Upper lobe of left lung (tissue), 6 donors: Measurements from ENCODE around the gene UNC13B. TPM values are rescaled to one million over a fixed set of nuclear protein-coding genes. Genes with fewer than 3 reads are reported as not detected.

Source experiments
- ATAC-seq, 2 donors: fragments of 200-7000 bp; cut with Tn5 transposase; one replicate each; pipeline ENCODE4 v1.9.1; 2022; ENCODE audit warnings: mild to moderate bottlenecking in 2 of 2, moderate library complexity in 2 of 2; ENCODE audit not compliant: low FRiP score in 2 of 2
- DNase-seq, 2 donors: peaks; one replicate each; pipeline ENCODE4 v3.0.0-alpha.2; 2019 to 2020
- H3K27ac ChIP-seq, 4 donors: fragments of 200-600 bp; sonication (generic); one replicate each; pipeline ENCODE4 v1.5.1; 2016 to 2019
- H3K27me3 ChIP-seq, 4 donors: fragments of 200-600 bp; sonication (generic); one replicate each; pipeline ENCODE4 v1.5.1; 2017 to 2019
- H3K36me3 ChIP-seq, 4 donors: fragments of 200-600 bp; sonication (generic); one replicate each; pipeline ENCODE4 v1.5.1; 2016 to 2019
- H3K4me1 ChIP-seq, 4 donors: fragments of 200-600 bp; sonication (generic); one replicate each; pipeline ENCODE4 v1.5.1; 2018 to 2019
- H3K4me3 ChIP-seq, 4 donors: fragments of 200-600 bp; sonication (generic); one replicate each; pipeline ENCODE4 v1.5.1; 2017 to 2019; ENCODE audit warnings: mild to moderate bottlenecking in 2 of 4, moderate library complexity in 1 of 4
- H3K9me3 ChIP-seq, 4 donors: fragments of 200-600 bp; sonication (generic); one replicate each; pipeline ENCODE4 v1.5.1; 2018 to 2019
- EP300 ChIP-seq, 4 donors: sonication (generic); formaldehyde crosslinking; IDR thresholded peaks; one replicate each; pipeline ENCODE4 v1.5.1; 2017; ENCODE audit warnings: antibody characterized with exemption in 4 of 4, control low read depth in 2 of 4
- POLR2A ChIP-seq, 4 donors: fragments of 450-650 bp; IDR thresholded peaks; one replicate each; pipeline ENCODE4 v1.5.1; 2016 to 2017; ENCODE audit warnings: antibody characterized with exemption in 4 of 4, mild to moderate bottlenecking in 2 of 4
- POLR2AphosphoS5 ChIP-seq, 2 donors: sonication (generic); formaldehyde crosslinking; IDR thresholded peaks; one replicate each; pipeline ENCODE4 v1.5.1; 2017; ENCODE audit warnings: antibody characterized with exemption in 2 of 2
- WGBS, 2 donors: methylation state at CpG; one replicate each; pipeline ENCODE4 v1.1.5; 2017 to 2018; 5-methylcytosine and 5-hydroxymethylcytosine counted together
- total RNA-seq, 6 donors: library from RNA; depleted of rRNA in 4 of 6; stranded (reverse); fragments of >200 nt in 4 of 6; gene quantifications; one replicate each; pipeline versions ENCODE4 v1.1.0 to v1.2.1, GENCODE V29; 2016 to 2021
- TF ChIP-seq, protein P1 (sequence below), 6 experiments: fragments of 450-650 bp in 4 of 6; fragments of 200-600 bp in 2 of 6; sonication (generic) in 2 of 6; IDR thresholded peaks; one replicate each; pipeline ENCODE4 v1.5.1; 2016 to 2019; ENCODE audit warnings: antibody characterized with exemption in 6 of 6
- donor health status: DM: no; HTN: no; CAD: no; lungs with moderate emphysema.
- donor health status: DM: no; HTN: yes; CAD: no; lungs with severe emphysema.

Gene UNC13B
- total RNA-seq, 6 donors from 2014 or later, result 68.3 to 300 (median 151) TPM

DNA sequence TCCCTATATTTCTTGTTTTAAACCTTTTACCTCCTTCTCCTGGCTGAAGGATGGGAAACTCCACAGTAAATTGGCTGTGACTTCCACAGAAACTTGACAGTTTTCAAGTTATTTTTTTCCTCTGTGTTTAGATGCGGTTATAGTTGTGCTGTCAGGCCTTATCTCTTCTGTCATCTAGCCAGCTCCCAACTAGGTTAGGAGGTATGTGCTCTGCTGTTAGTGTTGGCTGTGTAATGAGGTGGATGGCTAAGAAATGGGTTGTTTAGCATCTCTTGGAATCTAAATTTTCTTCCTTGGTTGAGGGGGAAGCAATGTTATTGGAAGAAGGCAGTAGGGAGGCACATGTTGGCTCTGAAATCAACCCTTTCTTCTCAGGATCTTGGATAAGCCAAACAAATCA is 178.2 kb downstream of the UNC13B start:
- H3K4me3 ChIP-seq, result no peak overlapping the region
- peaks cover 0 to 8% (median 4%) of the 10 kb centered on the region in 4 donors for H3K36me3 ChIP-seq
- no peaks in the 10 kb centered on the region for H3K27me3 ChIP-seq
- WGBS, 2 donors, result 69 to 81% methylated on average over 1 of the region's 1 CpG
- H3K27ac ChIP-seq, result peak overlapping the region in 2 of 4 donors; percentile 12 to 30
- no peak for DNase-seq
- H3K9me3 ChIP-seq, result no peaks in the 10 kb centered on the region
- peaks cover 18 to 29% (median 24%) of the 10 kb centered on the region in 4 donors for H3K4me1 ChIP-seq
- ATAC-seq, result no peak
- no peak for TF ChIP-seq POLR2A (IDR thresholded peaks at IDR 0.05)
- TF ChIP-seq, protein P1, sequence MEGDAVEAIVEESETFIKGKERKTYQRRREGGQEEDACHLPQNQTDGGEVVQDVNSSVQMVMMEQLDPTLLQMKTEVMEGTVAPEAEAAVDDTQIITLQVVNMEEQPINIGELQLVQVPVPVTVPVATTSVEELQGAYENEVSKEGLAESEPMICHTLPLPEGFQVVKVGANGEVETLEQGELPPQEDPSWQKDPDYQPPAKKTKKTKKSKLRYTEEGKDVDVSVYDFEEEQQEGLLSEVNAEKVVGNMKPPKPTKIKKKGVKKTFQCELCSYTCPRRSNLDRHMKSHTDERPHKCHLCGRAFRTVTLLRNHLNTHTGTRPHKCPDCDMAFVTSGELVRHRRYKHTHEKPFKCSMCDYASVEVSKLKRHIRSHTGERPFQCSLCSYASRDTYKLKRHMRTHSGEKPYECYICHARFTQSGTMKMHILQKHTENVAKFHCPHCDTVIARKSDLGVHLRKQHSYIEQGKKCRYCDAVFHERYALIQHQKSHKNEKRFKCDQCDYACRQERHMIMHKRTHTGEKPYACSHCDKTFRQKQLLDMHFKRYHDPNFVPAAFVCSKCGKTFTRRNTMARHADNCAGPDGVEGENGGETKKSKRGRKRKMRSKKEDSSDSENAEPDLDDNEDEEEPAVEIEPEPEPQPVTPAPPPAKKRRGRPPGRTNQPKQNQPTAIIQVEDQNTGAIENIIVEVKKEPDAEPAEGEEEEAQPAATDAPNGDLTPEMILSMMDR (IDR thresholded peaks at IDR 0.05), result no peak
- TF ChIP-seq POLR2AphosphoS5 (IDR thresholded peaks at IDR 0.05), result no peak
- TF ChIP-seq EP300 (IDR thresholded peaks at IDR 0.05), result no peak

DNA sequence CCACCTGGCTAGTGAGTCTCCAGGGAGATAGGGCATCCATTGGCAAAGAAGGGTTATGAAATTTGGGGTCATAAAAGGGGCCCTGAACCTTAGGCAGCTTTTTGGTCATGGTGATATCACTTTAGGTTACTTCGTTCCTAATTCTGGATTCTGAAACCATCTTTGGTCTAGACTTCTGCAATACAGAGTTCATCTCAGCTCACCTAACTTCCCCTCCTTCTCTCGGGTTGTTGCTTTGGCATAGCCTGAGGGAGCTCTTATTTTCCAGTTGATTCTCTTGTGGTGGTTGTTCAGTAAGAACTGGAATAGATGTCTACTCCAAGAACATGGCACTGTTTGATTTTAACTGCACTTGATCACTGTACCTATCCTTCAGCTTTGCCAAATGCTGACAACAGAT is 179.2 kb downstream of the UNC13B start:
- Histone ChIP-seq H3K27me3 (no peaks in the 10 kb centered on the region), H3K4me3 (peak overlapping the region in 1 of 4 donors; percentile 38), H3K4me1 (peaks cover 18 to 31% (median 26%) of the 10 kb centered on the region in 4 donors), H3K9me3 (no peaks in the 10 kb centered on the region), H3K27ac (peak overlapping the region; percentile 22 to 67 (median 44)), H3K36me3 (peaks cover 0 to 8% (median 3%) of the 10 kb centered on the region in 4 donors)
- WGBS, 2 donors, result 68 to 85% methylated on average over 2 of the region's 2 CpGs
- TF ChIP-seq POLR2AphosphoS5 (IDR thresholded peaks at IDR 0.05) (no peak), EP300 (IDR thresholded peaks at IDR 0.05) (no peak), POLR2A (IDR thresholded peaks at IDR 0.05) (no peak)
- TF ChIP-seq, protein P1 (IDR thresholded peaks at IDR 0.05), result no peak
- DNase-seq (no peak), ATAC-seq (no peak)

DNA sequence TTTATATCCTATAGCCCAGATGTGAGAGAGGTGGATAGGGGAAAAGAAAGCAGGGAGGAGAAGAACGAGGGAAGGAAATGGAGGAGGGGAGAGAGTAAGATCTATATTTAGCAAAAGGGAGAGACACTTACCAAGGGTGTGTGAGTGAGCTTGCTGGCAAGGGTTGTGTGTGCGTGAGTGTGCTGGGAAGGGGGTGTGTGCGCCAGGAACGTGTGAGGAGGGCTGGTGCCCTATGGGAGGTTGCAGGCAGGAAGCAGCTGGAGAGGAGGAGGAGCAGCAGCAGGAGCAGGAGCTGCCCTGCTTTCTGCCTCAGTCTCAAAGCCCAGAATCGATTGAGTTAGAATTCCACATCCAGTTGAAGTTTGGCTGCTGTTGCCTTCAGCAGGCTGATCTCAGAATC is 179.8 kb downstream of the UNC13B start:
- whole genome bisulfite sequencing, 2 donors, result 3 to 4% methylated on average over 5 of the region's 5 CpGs

DNA sequence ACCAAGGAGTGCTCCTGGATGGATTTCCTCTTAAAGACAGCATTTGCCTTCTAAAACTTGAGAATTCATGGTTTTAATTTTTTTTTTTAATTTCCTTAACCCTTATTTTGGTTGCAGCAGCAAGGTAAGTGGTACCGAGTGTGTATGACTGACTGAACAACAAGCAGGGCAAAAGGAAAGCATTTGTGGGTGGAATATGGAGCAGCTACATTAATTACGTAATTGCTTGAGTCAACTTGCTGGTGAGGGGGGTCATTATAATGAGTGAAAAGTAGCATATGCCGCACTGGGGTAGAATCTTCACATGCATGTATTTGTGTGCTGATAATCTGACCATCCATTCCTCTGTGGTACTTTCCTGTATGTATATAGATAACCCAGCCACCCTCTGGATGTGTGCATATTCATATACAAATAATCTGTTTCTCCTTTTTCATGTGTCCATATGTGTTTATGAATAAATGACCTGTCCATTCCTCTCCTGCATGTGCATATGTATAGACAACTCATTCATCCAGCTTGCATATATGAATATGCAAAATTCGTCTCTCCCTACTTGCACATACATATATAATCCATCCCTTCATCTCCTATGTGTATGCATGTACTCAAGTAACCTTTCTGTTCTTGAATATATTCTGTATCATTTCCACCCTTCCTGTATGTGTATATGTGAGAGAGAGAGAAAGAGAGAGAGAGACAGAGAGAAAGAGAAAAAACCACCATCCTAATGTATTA is 180.6 kb downstream of the UNC13B start:
- no peak for DNase-seq
- ATAC-seq, result no peak
- 62 to 66% methylated on average over 4 of the region's 4 CpGs for WGBS, 2 donors
- Histone ChIP-seq H3K9me3 (no peaks in the 10 kb centered on the region), H3K36me3 (peaks cover 0 to 8% (median 5%) of the 10 kb centered on the region in 4 donors), H3K27me3 (no peaks in the 10 kb centered on the region), H3K4me1 (peaks cover 18 to 35% (median 27%) of the 10 kb centered on the region in 4 donors), H3K4me3 (peak overlapping the region; percentile 17 to 38 (median 27)), H3K27ac (peak overlapping the region; percentile 22 to 67 (median 44))
- no peak for TF ChIP-seq EP300 (IDR thresholded peaks at IDR 0.05)
- TF ChIP-seq, protein P1 (IDR thresholded peaks at IDR 0.05), result no peak
- TF ChIP-seq POLR2A (IDR thresholded peaks at IDR 0.05), result no peak
- no peak for TF ChIP-seq POLR2AphosphoS5 (IDR thresholded peaks at IDR 0.05)

More for the DNA sequence above, 179.8 kb downstream of the UNC13B start:
- peak in 1 of 4 donors; percentile 13 for TF ChIP-seq POLR2A (IDR thresholded peaks at IDR 0.05)
- peak; percentile 60 to 63 for TF ChIP-seq POLR2AphosphoS5 (IDR thresholded peaks at IDR 0.05)
- TF ChIP-seq EP300 (IDR thresholded peaks at IDR 0.05), result peak in 1 of 4 donors; percentile 68
- TF ChIP-seq, protein P1 (IDR thresholded peaks at IDR 0.05), result no peak
- DNase-seq (peak in 1 of 2 donors; percentile 75), ATAC-seq (peak; percentile 69 to 79)
- Histone ChIP-seq H3K4me1 (peaks cover 18 to 31% (median 26%) of the 10 kb centered on the region in 4 donors), H3K36me3 (peaks cover 0 to 8% (median 3%) of the 10 kb centered on the region in 4 donors), H3K9me3 (no peaks in the 10 kb centered on the region), H3K27ac (peak overlapping the region; percentile 22 to 67 (median 44)), H3K4me3 (peak overlapping the region in 3 of 4 donors; percentile 21 to 38 (median 33)), H3K27me3 (no peaks in the 10 kb centered on the region)
